ENCODE measurements around the gene TBPL1. TPM values are rescaled to one million over a fixed set of nuclear protein-coding genes. Genes with fewer than 3 reads are reported as not detected.
"Not testable (repeated sequence)": the region's sequence is repeated elsewhere in the genome, so short reads cannot be mapped to it uniquely, and the experiment has no call there.

The TBPL1 gene
- total and polyA plus RNA-seq, 9 of the 15 experiments (the other 6 are each of a cell fraction or from before 2014, with no cell fraction given) = 78.1 to 152 (median 107) TPM

GRCh38 chr6:133978896-133979240 is 25.8 kb downstream of the TBPL1 start:
- H3K36me3 ChIP-seq (ENCODE audit: control insufficient read depth, insufficient read depth, low read length) = peaks cover 71% of the 10 kb centered on the region
- H3K79me2 ChIP-seq (ENCODE audit: control insufficient read depth, insufficient read depth, low read length) = peaks cover 64% of the 10 kb centered on the region
- peaks cover 7% of the 10 kb centered on the region; the same call in 1 of the 2 replicates for H4K20me1 ChIP-seq (replicated peaks; ENCODE audit: control insufficient read depth, insufficient read depth, low read length)
- no peaks in the 10 kb centered on the region for H3K9me1 ChIP-seq (ENCODE audit: control insufficient read depth, insufficient read depth, low read length)
- WGBS (ENCODE audit: insufficient coverage, low coverage, missing lambda C conversion rate) = 72% methylated on average over 2 of the region's 2 CpGs
- in situ Hi-C loops (cut with MboI) (loop anchor here (5.0 kb wide), 1 partner anchor 103 kb away; no protein-coding TSS in a partner anchor), intact Hi-C loops (cut with micrococcal nuclease) (no loop called here)
- no peak overlapping the region for H3K27ac ChIP-seq (ENCODE audit: extremely low read depth, low read depth, low read length)
- no peak overlapping the region for H2AFZ ChIP-seq (ENCODE audit: low read depth, low read length)
- no peak overlapping the region for H3K9ac ChIP-seq (ENCODE audit: insufficient read depth in 1 of 2, low read depth in 2 of 2, low read length in 2 of 2)
- no TSS peak for BruUV-seq (replicated peaks)
- TF ChIP-seq U2AF1 (optimal IDR thresholded peaks at IDR 0.05; ENCODE audit: low read depth, low read length) (no peak), ZNF184 (CRISPR knock-in tag; IDR thresholded peaks at IDR 0.05) (no peak), MXD1 (CRISPR knock-in tag; IDR thresholded peaks at IDR 0.05; ENCODE audit: borderline replicate concordance, poor library complexity, severe bottlenecking) (no peak), MNT (conservative IDR thresholded peaks at IDR 0.05) (0 out of 4 replicates have a peak, but pooled peaks of 1 of the 2 experiments have one; percentile 4), PHTF2 (CRISPR knock-in tag; IDR thresholded peaks at IDR 0.05) (no peak)
- no peak for ATAC-seq
- no peak for DNase-seq (ENCODE audit: extremely low read depth in 1 of 4, low spot score in 3 of 4)
- POLR2A ChIA-PET = interaction anchor here (1.4 to 8.3 kb wide), 2 partner anchors 12 to 25 kb away, joined by 3 to 57 read pairs; no protein-coding TSS in a partner anchor
- no peak for FAIRE-seq
- H3K4me1 ChIP-seq (replicated peaks in 1 of 2; ENCODE audit: control insufficient read depth in 2 of 2, insufficient read depth in 2 of 2, low read length in 2 of 2) = peaks cover 3 to 7% of the 10 kb centered on the region in 2 experiments; a peak in 3 of 5 replicates
- no peaks in the 10 kb centered on the region for H3K9me3 ChIP-seq (replicated peaks; ENCODE audit: control insufficient read depth, insufficient read depth, low read depth, low read length)
- no peak overlapping the region for H3K4me3 ChIP-seq
- CTCF ChIA-PET (ENCODE audit: low intra/inter-chr PET ratio) = no interaction called here
- no peaks in the 10 kb centered on the region for H3K27me3 ChIP-seq (ENCODE audit: control insufficient read depth in 2 of 2, insufficient read depth in 2 of 2, low read length in 2 of 2)
- no peak overlapping the region for H3K4me2 ChIP-seq (ENCODE audit: insufficient read depth, low read length)

GRCh38 chr6:133979269-133979963 is 26.4 kb downstream of the TBPL1 start:
- CTCF ChIA-PET (ENCODE audit: low intra/inter-chr PET ratio); H3K9ac ChIP-seq (ENCODE audit: insufficient read depth in 1 of 2, low read depth in 2 of 2, low read length in 2 of 2); H2AFZ ChIP-seq (ENCODE audit: low read depth, low read length); H4K20me1 ChIP-seq (replicated peaks; ENCODE audit: control insufficient read depth, insufficient read depth, low read length); H3K9me1 ChIP-seq (ENCODE audit: control insufficient read depth, insufficient read depth, low read length); H3K4me2 ChIP-seq (ENCODE audit: insufficient read depth, low read length); H3K27ac ChIP-seq (ENCODE audit: extremely low read depth, low read depth, low read length); DNase-seq (ENCODE audit: extremely low read depth in 1 of 4, low spot score in 3 of 4); H3K4me1 ChIP-seq (replicated peaks in 1 of 2; ENCODE audit: control insufficient read depth in 2 of 2, insufficient read depth in 2 of 2, low read length in 2 of 2); intact Hi-C loops (cut with micrococcal nuclease); H3K9me3 ChIP-seq (replicated peaks; ENCODE audit: control insufficient read depth, insufficient read depth, low read depth, low read length); BruUV-seq (replicated peaks); FAIRE-seq; H3K4me3 ChIP-seq; ATAC-seq; H3K27me3 ChIP-seq (ENCODE audit: control insufficient read depth in 2 of 2, insufficient read depth in 2 of 2, low read length in 2 of 2): not testable (repeated sequence)
- POLR2A ChIA-PET = interaction anchor here (1.4 to 8.3 kb wide), 2 partner anchors 12 to 24 kb away, joined by 3 to 57 read pairs; no protein-coding TSS in a partner anchor
- H3K79me2 ChIP-seq (ENCODE audit: control insufficient read depth, insufficient read depth, low read length) = peaks cover 60% of the 10 kb centered on the region
- 83% methylated on average over 7 of the region's 7 CpGs for WGBS (ENCODE audit: insufficient coverage, low coverage, missing lambda C conversion rate)
- peaks cover 73% of the 10 kb centered on the region for H3K36me3 ChIP-seq (ENCODE audit: control insufficient read depth, insufficient read depth, low read length)
- in situ Hi-C loops (cut with MboI) = loop anchor here (5.0 kb wide), 1 partner anchor 103 kb away; no protein-coding TSS in a partner anchor

Data from K562 (cell line).